IPS DF 19.7 (cell line): ENCODE results near the gene TOB1.

ENCODE experiments used
- DNase-seq: peaks from one replicate; pipeline ENCODE4 v3.0.0-alpha.2; 2013; ENCODE audit warnings: low read depth, low spot score

The TOB1 gene

DNA sequence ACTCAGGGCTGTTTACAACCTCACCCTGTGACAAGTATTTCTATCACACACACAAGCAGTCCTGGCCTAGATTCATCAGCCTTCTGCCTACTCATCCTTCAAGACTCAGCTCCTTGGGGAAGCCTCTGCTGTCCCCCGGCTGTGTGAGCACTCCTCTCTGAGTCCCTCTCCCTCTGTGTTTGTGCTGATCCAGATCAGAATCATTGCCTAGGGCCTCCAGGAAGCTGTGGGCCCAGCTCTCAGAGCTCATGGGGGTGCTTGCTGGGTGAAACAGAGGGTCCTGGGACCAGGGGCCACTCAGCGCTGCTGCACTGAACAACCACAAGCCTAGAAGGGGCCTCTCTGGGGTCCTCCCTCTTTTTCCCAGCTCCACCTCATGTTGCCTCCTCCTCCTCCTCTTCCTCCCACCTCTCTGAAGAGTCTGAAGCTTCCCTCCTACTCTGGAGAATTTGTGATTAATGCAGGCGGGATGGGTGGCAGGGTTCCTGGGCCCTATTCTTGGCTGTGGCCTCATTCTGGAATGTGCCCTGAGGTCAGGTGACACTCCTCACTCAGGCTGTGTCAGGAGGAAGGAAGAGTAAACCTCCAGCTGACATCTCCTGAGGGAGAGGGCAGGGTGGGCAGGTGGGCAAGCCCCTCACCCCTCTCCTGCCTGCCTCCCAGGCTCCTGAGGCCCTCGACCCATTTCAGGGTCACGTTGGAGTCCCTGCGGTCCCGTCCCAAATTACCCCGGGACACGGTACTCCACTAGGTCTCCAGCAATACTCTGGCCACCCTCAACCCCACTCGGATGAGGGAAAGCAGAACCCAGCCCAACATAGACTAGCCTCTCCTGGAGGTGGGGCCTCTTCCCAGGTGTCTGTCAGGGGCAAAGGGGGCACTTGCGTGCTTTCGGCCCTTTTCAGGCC, 20.7 kb downstream of the TOB1 start:
- no peak for DNase-seq

DNA sequence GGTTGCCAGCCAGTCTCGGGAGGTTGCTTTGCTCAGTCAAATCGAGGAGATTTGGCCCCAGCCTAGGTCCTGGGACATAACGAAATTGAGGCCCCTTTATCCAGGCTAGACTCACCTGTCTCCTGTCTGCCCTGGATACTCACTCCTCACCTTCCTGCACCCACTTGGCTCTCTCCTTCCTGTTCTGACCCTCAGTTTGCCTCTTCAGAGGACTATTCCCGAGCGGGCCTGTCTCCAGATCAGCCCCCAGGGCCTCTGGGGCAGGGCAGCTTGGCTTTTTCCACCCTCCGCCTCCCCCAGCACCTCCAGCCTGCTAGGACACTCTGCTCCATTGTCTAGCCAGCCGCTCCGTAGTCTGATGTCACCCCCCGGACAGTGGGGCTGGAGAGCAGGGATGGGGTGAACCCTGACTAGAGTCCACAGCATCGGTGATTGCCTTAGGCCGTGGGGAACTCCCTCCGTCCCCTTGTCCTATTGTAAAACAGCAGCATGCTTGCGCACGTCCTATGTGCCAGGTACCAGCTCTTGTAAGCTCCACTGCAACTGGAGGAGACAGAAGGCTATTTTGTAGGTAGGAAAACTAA, 21.9 kb downstream of the TOB1 start:
- no peak for DNase-seq

DNA sequence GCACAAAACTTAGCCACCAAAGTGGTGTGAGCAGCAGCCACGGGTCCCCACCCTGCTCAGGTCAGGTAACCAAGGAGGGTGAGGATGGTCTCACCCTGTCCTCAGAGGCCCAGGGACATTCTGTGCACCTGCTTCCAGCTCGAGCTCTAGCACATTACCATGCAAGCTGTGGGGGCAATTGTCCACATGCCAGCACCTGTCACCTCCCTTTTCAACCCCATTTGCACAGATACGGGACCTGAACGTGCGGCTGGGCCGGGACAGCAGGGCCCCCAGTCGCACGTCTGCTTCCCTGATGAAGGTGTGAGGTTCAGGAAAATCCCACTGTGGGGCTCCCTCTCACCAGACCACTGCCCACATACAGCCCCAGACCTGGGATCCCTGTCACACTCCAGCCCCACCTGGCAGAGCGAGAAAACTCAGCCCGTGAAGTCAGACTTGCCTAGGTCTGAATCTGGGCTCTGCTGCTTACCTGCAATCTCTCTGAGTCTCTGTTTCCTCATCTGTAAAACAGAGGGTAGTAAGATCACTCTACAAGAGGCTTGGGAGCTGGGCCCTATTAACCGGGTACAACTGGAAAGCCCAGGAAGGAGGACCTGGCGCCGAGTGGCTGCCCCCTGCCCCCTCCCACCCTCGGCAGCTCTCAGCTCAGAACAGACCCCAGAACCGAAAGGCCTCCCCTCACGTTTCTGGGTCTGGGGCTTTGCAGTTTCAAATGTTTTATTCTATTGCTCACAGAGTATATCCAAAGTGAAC, 22.8 kb downstream of the TOB1 start:
- no peak for DNase-seq

DNA sequence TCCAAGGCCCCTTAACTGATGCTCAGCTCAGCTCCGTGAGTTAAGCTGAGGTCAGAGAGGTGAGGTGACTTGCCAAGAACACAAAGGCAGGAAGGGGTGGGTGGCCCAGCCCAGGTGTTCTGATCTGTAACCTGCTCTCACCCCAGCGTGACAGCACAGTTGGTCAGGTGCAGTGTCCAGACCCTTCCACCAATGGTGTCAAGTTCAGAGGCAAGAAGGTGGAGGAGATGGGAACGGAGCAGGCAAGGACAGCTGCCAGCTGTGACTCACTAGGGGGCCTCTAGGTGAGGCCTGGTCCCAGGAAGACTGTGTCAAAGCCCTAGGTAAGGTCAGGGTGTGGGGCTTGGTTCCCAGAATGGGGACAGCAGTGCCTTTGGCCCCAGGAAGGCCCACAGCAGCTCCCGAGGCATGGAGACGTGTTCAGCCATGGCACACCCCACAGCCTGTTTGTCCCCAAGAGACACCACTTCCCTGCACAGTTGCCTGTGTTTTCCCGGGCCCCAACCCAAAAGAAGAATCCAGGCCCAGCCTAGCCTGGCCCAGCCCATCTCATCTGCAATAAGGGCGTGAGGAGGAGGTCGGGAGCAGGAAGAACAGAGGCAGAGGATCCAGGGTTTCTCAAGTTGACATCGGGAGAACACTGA, 23.5 kb downstream of the TOB1 start:
- DNase-seq = no peak

DNA sequence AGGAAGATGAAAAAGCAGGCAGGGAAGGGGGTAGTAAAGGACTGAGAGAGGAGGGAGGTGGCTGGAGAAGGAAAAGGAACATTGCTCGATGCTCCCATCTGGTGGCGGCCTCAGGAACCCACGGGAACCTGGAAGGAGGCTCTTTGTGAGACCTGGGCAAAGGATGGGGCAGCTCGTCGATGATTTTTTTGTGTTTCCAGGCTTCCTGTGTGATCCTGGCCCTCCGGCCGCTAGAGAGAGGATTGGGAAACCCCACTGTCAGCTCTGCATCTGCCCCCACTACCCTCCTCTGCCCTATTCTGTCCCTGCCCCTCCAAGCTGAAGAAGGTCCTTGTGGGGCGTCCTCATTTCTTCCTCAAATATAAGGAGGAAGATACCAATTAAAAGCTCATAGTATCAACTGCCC, 24.2 kb downstream of the TOB1 start:
- no peak for DNase-seq

DNA sequence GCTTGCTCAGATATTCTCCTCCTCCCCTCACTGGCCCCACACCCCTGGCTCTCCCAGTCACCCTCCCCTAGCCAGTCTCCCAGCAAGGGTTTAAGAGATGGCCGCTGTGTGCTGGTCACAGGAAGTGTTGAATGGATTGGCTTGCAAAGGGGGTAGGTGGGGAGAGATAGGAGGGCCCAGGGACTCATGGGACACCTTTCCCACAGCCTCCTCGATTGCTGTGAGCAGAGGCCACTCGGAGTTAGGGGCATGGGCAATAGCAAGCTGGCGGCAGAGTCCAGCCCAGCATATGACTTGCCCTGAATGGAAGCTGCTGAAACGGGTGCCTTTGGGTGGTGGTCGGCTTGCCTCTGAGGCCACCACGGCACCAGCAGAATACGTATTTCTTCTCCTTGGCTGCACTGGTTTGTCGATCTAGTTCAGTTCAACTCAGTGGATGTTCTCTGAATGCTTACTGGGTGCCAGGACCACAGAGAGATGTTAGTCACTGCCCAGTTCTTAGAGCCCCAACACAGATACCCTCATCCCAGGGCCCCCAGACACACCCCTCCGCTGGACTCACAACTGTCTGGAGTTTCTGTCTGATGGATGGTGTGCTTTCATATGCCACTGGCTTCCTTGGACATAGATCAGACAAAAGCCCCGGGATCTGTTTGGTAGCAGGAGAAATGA, 24.7 kb downstream of the TOB1 start:
- no peak for DNase-seq

DNA sequence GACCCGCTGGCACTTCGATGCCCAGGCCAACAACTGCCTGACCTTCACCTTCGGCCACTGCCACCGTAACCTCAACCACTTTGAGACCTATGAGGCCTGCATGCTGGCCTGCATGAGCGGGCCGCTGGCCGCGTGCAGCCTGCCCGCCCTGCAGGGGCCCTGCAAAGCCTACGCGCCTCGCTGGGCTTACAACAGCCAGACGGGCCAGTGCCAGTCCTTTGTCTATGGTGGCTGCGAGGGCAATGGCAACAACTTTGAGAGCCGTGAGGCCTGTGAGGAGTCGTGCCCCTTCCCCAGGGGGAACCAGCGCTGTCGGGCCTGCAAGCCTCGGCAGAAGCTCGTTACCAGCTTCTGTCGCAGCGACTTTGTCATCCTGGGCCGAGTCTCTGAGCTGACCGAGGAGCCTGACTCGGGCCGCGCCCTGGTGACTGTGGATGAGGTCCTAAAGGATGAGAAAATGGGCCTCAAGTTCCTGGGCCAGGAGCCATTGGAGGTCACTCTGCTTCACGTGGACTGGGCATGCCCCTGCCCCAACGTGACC, 25.8 kb downstream of the TOB1 start:
- no peak for DNase-seq

DNA sequence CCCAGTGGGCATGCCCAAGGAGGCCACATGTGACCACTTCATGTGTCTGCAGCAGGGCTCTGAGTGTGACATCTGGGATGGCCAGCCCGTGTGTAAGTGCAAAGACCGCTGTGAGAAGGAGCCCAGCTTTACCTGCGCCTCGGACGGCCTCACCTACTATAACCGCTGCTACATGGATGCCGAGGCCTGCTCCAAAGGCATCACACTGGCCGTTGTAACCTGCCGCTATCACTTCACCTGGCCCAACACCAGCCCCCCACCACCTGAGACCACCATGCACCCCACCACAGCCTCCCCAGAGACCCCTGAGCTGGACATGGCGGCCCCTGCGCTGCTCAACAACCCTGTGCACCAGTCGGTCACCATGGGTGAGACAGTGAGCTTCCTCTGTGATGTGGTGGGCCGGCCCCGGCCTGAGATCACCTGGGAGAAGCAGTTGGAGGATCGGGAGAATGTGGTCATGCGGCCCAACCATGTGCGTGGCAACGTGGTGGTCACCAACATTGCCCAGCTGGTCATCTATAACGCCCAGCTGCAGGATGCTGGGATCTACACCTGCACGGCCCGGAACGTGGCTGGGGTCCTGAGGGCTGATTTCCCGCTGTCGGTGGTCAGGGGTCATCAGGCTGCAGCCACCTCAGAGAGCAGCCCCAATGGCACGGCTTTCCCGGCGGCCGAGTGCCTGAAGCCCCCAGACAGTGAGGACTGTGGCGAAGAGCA, 26.4 kb downstream of the TOB1 start:
- DNase-seq = no peak

DNA sequence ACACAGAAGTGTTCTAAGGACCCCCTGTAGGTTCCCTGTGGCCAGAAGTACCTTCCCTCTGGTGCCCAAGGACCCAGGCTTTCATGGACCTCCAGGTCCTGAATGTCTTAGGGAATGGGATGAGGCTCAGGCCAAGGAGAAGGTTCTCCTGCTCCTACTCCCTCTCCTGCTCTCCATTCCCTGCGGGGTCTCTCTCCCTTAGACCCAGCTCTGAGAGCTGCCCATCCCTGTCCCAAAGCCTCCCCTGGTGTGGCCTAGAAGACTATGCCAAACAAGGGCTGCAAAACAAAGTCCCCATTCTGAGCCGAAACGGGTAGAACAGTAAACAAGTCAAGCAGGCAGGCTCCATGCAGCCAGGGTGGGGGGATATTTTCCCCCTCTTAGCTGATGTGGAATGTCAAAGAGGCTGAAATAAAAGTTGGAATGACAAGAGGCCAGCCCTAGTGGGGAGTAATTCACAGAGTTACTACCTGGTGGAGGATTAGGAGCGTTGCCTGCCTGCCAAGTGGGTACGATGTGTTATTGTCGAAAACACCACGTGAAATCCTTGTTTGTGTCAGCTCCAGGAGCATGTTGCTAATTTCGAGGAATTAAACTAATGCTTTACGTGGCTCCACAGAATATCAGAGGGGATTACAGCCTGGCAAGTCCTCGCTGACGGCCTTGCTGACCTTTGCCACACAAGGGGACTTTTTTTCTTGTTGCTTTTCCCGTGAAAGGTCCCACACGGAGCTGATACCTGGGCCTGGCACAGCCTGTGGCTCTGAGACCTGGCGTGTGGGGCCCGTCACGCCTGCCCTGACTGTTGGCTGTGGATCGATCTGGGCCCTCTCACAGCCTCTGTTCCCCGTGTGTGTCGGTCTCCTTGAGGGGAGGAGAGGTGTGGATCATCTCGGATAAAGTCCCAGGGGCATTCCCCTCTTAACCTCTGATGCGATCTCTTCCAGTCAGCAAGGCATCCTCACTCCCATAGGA, 27.9 kb downstream of the TOB1 start:
- DNase-seq = no peak

DNA sequence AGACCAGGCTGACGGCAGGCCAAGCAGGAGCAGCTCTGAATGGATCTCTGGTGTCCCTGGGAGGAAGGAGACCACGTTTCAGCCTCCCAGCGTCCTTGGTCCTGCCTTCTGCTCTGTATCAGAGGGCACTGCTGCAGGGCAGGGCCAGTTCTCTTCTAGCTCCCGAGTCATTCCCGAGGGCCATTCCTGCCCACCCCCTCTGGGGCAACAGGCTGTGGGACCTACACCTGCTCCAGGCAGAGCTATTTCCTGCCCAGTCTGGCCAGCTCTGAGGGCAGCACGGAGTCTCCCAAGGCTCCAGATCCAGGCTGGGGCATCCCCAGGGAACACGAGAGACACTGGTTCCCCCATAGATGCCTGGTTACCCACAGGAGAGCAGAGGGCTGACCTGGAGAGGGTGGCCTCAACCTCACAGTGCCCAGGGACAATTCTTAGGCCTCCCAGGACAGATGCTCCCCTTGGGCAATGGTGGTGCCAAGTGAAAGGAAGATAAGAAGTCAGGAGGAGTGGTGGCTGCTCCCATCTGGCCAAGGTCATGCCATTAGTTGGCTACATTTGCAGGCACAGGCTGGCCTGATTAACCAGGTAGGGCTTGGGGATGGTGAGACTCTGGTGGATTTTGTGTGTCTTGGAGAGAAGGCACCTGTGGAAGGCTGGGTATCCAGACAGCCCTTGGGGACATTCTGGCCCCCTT, 28.7 kb downstream of the TOB1 start:
- DNase-seq = no peak

DNA sequence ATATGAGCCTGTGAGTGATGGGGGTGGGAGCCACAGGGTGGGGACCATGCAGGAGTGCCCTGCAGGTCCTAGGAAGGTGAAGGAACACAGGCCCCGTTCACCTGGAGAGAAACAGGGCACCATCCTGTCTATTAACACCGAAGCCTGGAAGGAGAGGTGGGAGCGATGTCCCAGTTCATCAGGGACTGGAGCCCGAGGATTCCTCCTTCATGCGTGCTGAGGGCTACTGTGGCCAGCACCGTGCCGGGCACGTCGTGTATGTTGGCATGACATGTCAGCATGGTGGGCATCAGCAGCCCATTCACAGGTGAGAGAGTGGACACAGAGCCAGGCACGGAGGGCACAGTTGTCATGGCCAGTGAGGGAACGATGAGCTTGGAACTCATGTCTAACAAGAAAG, 29.3 kb downstream of the TOB1 start:
- no peak for DNase-seq

DNA sequence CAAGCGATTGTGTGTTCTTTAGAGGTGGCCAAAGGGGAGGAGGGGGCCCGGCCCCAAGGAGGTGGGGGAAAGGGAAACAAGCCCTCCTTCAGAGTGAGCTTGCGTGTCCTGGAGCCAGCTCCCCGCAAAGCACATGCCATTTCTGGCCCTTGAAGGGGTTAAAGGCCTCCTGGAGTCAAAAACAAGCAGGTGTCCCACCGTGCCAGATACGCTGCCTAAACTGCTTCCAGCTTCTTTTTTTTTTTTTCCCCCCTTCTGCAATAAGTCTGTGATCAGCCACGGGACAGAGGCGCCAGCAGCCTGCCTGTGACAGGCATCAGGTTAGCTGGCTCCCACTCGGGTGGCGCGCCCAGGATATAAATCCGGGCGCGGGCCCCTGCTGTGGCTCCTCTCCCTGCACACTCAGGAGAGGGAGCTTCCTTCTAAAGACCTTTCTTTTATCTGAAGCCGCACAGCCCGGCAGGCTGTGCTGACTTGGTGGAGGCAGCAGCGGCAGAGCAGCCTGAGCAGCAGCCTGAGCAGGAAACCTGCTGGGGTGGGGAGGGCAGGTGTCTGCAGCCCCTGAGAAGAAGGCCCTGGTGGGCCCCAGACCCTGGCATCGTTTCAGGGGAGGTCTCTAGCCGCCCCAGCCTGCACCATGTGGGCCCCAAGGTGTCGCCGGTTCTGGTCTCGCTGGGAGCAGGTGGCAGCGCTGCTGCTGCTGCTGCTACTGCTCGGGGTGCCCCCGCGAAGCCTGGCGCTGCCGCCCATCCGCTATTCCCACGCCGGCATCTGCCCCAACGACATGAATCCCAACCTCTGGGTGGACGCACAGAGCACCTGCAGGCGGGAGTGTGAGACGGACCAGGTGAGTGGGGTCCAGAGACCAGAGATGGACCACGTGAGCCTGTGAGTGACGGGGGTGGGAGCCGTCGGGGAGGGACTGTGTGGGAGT, 30.6 kb downstream of the TOB1 start, which contains the start of gene WFIKKN2:
WFIKKN2 (plus strand) TSS at position 286 of the 934 bp plus-strand sequence; CDS start at position 638, 352 bp downstream.
- DNase-seq = no peak

DNA sequence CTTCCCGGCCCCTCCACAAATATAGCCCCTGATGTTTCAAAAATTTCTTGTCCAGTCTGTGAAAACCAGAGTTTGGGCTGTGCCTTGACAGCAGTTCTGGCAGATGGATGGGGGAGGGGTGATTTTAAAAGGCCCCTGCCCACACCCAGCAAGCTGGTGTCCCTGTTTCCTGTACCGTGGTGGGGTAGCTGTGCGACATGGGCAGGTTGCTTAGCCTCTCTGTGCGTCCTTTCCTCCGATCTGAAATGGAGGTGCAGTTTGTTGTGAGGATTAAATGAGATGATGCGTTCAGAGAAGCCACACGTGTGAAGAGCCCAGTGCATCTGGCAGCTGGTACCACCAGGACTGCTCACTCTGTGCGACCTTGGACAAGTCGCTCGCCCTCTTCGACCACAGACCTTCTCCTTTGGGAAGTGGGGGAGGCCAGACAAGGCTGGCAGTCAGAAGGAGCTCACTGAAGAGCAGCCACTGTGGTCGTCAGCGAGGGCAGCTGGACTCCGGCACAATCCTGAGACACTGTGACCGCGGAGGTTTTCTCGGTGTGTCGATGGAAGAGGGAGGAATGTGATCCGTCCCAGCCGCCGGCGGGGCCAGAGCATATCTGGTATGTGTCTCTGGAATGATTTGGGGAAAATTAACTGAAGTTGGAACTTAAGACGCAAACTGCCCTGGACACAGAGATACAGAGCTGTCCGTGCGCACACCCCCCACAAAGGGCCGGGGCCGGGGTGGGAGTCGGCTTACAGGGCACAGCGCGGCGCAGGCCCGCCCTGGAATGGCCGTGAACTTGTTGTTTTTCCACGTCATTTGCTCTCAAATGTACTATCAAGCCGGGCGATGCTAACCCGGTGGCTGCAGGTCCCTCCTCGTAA, 31.5 kb downstream of the TOB1 start:
- DNase-seq = no peak

DNA sequence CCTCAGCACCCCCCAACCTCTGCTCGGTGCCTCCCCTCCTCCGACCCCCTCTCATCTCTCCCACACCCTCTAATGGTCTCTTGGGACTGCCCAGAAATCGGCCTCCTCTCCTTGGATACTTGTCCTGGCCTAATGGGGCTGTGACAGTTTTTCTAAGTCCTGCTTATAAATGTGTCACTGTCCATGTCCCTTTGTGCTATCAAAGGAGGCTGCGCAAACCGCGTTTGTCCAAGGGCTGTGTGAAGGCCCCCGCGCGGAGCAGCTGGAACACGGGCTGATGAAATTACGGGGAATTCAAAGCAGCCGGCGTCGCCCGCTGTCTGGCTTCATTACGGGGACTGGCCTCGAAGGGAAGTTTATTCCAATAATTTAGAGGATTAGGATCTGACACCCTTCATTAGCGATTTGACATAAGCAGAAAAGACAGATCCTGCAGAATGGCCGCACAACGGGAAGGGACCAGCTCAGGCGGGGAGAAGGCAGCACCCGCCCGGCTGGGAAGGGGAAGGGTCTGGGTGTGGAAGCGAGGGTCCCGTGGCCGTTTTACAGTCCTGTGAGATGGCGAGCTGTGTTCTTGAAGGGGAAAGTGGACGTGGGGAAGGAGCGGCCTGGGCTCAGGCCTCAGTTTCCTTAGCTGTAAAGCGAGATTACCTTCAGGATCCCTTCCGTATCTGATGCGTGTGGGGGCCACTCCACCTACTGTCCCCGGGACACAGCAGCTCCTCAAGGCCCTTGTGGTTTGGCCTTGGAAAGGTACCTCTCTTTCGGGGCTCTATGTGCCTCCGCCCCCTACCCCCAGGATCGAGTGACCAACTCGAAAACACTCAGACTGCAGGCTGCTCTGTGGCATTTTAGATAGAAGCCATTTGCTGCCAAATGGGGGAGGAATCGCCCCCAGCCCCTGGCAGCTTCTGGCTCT, 32.4 kb downstream of the TOB1 start:
- no peak for DNase-seq

DNA sequence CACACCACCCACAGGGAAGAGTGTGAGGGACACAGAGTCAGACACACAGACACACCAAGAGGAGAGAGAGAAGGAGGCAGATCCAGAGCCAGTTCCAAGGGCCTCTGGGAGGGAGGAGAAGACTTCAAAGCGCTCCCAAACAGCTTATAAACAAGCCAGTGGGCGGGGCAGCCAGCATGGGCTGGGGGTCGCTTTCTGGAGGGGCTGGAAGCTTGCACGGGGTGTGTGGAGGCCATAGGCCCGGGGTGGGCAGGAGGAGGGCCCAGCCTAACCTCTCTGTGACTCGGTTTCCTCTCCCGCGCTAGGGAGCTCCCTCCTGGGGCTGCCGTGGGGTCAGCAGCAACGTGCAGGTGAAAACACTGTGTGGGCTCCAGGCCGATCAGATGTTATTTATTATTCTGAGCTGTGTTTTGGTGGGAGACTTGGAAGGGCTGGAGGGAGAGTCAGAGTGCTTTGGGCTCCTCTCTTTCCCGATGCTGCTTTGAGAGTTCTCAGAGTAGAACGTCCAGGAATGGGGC, 33.2 kb downstream of the TOB1 start:
- DNase-seq = no peak
